CD4-positive, alpha-beta T cell treated with Interleukin-1 beta for 1 hour (primary cell): Measurements from ENCODE around the gene CXCL12.
A peak's percentile ranks its signal among the peaks of the same experiment; 100 is the strongest.

Source experiments
- DNase-seq, 2 donors: peaks; one replicate each; pipeline ENCODE4 v3.0.0-alpha.2; 2020 to 2022

CXCL12 gene

GRCh38 chr10:44398747-44399658 is 14.1 kb upstream of the CXCL12 start:
- no peak for DNase-seq

GRCh38 chr10:44398271-44398670 is 13.4 kb upstream of the CXCL12 start:
- no peak for DNase-seq

- no peak for DNase-seq
These were observed 12.8 kb upstream of the CXCL12 start for GRCh38 chr10:44397476-44398225.

DNA sequence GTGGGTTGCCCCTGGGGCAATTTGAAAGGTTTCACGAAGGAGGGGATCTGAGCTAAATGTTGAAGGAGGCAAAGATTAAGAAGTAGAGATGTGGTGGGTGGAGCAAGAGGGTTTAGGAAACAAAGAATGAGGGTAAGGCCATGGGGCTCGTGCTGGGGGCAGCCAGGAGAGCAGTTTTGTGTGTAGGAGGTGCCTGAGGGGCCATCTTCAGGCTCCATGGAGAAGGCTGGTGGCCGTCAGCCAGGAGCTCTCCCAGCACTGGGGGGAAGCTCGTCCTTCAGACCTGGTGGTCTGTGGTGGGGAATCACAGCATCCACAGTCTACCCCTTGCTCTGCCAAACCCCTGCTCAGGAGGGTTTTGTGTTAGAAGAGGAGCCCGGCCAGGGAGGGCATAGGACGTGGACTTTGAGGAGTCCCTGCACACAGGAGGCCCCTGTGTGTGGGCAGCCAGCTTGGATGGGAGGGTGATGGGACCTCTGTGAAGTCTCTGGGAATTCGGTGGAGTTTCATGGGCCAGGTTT is 11.8 kb upstream of the CXCL12 start:
- no peak for DNase-seq

DNA sequence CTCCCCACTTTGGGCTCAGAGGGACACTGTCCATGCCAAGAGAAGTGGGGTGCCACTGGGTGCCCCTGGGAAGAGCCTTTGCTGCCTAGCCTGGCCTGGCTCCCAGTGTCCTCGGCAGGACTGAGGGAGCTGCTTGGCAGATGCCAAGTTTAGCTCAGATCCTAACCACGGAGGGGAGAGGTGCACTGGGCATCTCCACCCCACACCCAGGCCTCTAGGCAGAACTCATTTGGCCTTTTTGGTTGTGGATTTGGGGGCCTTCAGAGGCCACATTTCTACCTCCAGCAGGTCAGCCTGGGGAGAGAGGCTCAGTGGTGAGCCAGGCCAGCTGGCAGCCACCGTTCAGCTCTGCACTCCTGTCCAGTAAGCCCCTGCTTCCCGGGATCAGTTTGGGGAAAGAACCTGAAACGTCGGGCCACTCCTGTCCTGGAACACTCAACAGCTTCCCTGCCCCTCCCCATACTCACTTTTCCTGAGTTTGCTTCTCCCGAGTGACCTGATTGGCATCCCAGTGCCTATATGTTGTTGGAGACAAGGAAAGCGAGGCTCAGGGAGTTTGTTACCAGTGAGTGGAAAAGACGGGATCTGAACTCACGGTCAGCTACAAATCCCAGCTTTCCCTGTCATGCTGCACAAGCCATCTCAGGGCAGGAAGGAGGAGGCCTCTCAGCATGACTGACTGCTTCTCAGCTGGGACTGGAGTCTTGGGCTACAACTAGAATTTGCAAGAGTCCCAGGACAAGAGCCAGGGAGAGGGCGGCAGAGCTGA is 11.2 kb upstream of the CXCL12 start:
- DNase-seq, result no peak

DNA sequence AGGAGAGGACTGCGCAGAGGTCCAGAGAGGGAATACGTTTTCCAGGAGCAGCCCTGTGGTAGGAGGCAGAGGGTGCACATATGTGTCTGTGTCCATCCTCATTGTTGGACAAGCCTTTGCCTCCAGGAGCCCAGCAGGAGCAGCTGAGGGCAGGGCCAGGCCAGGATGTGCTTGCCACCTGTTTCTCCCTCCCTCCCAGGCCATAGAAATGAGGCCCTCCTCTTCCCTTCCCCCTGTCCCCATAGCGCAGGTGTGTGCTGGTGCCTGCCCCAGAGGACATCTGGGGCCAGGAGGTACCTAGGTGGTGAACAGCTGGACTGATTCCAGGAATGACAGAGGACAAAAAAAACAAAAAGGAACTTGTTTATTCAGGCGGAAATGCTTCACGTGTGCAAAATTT is 10.5 kb upstream of the CXCL12 start:
- DNase-seq, result no peak

- no peak for DNase-seq
These were observed 9.9 kb upstream of the CXCL12 start for GRCh38 chr10:44394696-44395381.

- DNase-seq, result no peak
These were observed 9.1 kb upstream of the CXCL12 start for GRCh38 chr10:44393834-44394547.

- no peak for DNase-seq
These were observed 8.2 kb upstream of the CXCL12 start for GRCh38 chr10:44393051-44393630.

DNA sequence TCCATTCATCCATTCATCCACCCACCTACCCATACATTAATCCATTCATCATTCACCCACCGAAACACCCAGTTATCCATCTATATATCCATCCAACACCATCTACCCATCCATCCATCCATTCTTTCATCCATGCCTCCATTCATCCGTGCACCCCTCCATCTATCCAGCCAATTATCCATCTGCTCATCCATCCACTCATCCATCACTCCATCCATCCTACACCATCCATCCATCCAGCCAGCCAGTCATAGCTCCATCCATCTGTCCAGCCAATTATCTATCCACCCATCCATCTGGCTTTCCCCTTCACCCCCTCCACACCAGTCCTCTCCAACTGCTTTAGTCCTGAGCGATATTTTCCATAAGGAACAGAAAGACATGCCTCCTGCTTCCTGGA is 7.5 kb upstream of the CXCL12 start:
- no peak for DNase-seq

DNA sequence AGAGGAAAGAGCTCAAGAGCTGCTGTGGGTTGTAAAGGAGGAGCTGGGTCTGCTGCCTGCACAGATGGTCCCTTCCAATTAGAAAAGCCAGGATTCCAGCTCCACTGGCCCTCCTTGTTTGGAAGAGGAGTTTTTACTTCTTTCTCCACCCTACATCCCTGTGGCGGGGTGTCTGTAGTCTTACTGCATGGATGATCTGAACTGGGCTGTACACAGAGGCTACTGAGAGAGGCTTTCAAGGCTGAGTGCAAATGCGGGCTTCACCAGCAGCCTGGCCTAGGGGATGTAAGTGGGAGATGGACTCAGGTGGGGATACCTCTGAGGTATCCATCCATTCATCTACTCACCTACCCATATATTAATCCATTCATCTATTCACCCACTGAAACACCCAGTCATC is 7.1 kb upstream of the CXCL12 start:
- DNase-seq, result no peak

GRCh38 chr10:44390585-44391072 is 5.7 kb upstream of the CXCL12 start:
- no peak for DNase-seq

DNA sequence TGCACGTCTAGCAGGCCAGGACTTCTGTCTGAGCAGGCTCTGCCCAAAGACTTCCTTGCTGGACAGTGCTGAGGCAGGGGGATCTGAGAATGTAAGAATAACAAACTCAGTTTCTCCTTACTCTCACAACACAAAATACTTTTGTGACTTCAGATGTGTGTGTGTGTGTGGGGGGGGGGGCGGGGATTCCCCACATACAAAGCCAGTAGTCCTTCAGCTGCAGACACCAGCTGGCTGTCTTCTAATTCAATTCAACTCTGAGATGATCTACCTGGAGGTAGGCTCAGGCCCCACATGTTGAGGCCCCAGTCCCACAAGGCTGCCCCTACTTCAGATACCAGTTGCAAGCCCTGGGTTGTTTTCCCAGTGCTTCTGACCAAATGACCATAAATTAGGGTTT is 4.7 kb upstream of the CXCL12 start:
- DNase-seq, result no peak

- DNase-seq, result no peak
These were observed 4.3 kb upstream of the CXCL12 start for GRCh38 chr10:44389150-44389549.

DNA sequence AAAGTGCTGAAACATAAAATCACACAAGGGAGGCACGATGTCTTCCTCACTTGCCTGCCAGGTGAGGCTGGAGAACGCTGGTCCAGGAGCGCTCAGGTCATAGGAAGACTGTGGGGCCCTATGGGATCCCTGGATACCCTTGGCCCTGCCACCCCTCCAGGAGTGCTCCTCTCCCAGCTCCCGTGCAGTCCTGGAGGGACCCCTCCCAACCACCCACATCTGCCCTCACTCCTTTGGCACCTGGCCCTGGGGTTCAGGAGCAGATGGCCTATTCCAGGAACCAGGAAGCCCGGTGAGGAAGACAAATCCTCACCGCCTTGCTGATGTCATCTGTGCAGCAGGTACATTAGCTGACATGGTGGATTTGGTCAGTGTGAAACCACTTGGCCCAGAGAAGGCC is 3.7 kb upstream of the CXCL12 start:
- DNase-seq, result no peak

DNA sequence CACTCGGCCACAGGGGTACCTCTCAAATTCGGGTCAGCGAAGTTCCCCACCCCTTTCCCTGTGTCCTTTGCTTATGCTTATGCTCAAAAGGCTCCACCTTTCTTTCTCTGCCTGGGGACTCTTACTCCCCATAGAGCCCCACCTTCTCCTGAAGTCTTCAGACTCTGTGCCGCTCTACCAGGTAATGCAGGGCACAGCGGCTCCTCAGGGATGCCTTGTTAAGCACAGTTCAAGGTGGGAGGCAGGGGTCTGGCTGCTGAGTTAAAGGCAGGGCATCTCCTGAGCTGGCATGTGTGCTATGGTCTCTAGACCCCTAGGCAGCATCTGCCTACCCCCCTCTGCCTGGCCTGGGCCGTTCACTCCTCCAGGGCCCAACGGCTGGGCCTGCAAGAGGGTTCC is 3.0 kb upstream of the CXCL12 start:
- no peak for DNase-seq

DNA sequence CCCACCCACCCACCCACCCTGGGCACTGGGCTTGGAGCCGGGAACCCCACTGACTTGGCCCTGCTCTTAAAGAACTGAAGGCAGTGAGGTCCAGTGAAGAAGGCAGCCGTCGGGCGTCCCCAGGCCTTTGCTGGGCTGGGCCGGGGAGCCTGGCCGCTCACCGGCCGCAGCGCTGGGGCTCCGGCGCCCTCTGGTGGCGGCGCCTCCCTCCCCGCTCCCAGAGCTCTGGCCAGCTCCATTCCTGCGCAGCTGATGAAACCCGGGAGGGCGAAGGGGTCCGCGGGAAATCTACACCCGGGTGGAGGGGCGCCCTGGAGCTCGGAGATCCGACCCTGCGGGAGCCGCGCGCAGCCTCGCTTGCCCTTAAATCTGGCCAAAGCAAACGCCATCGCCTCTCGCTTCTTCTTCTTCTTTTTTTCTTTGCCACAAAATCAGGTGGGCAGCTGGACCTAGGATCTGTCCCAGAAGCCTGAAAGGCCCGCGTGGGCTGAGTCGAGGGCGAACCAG is 1.7 kb upstream of the CXCL12 start:
- peak in 1 of 2 donors; percentile 7 for DNase-seq

DNA sequence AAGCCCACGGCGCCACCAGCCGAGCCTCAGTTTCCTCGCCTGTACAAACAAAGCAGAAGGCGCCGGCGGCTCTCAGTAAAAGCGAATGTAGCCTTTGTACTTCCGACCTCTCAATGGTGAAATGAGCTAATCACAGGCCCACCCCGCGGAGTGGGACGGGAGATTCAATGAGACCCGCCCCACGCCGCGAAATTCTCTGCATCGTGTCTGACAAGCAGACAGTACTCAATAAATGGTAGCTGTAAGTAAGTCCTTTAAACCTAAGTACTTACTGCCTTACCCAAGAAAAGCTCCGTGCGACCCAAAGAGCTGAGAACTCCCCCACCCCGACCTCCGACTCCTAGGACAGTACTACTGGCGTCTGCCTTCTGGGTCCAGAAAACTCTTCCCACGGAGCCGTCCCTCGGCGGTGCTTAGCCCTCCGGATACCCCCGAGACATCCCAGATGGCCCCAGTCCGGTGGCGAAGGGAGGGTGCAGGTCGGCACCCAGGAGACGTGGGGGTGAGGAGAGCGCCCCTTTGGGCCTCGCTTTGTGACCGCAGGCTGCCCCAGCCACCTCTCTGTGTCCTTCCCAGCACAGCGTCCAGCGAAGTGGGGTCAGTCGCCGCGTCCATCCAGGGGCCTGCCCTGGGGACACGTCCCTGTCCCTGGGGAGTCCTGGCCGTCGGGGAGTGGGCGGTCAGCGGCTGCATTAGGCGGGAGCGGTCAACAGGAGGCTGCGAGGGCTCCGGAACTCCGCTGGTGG is 972 bp upstream of the CXCL12 start:
- no peak for DNase-seq

DNA sequence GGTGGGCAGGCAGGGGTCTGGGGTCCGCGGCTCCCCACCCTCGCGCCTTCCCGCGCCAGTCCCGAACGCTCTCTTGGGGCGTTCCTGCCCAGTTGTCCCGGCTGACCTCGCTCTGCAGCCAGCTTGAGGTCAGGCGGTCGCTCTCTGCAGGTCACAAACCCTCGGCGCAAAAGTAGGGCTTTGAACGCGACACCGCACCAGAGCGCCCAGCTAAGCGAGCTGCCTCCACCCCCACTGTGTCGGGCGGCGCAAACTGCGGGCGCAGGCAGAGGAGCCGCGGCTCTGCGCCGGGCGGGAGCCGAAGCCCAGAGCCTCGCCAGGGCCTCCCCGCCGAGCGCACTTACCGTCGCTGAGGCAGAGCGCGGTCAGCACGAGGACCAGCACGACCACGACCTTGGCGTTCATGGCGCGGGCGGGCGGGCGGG is 284 bp downstream of the CXCL12 start:
- DNase-seq, result no peak
